GM12875 (cell line): Measurements from ENCODE around the gene BMPR1B.

Experiments used
- H3K4me3 ChIP-seq: one replicate; pipeline ENCODE4 v1.5.1; 2011; ENCODE audit warnings: low read depth, low read length, control low read depth
- TF ChIP-seq, protein P1 (sequence below): IDR thresholded peaks from 2 replicates; pipeline ENCODE4 v1.5.1; 2011; ENCODE audit warnings: low read depth, mild to moderate bottlenecking, control low read depth, inconsistent platforms, low read length, moderate library complexity, borderline replicate concordance; ENCODE audit not compliant: insufficient read depth

BMPR1B gene

DNA sequence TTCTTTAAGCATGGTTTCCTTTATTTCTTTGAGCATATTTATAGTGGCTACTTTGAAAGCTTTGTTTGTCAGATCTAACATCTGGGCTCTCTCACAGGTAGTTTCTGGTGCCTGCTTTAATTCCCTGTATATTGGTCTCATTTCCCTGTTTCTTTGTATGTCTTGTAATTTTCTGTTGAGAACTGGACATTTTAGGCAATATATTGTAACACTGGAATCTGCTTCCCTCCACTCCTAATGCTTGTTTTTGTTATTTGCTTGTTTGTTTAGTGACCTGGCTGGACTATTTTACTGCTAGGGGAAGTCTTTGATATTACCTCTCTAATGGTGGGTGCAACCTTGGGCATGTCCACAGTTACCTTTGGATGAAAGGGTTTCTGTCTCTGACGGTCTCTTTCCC is 25.0 kb downstream of the BMPR1B start:
- TF ChIP-seq, protein P1, sequence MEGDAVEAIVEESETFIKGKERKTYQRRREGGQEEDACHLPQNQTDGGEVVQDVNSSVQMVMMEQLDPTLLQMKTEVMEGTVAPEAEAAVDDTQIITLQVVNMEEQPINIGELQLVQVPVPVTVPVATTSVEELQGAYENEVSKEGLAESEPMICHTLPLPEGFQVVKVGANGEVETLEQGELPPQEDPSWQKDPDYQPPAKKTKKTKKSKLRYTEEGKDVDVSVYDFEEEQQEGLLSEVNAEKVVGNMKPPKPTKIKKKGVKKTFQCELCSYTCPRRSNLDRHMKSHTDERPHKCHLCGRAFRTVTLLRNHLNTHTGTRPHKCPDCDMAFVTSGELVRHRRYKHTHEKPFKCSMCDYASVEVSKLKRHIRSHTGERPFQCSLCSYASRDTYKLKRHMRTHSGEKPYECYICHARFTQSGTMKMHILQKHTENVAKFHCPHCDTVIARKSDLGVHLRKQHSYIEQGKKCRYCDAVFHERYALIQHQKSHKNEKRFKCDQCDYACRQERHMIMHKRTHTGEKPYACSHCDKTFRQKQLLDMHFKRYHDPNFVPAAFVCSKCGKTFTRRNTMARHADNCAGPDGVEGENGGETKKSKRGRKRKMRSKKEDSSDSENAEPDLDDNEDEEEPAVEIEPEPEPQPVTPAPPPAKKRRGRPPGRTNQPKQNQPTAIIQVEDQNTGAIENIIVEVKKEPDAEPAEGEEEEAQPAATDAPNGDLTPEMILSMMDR = no peak
- no peak overlapping the region for H3K4me3 ChIP-seq

GRCh38 chr4:94791701-94792100 is 33.9 kb downstream of the BMPR1B start:
- TF ChIP-seq, protein P1 = no peak
- no peak overlapping the region for H3K4me3 ChIP-seq

- no peak overlapping the region for H3K4me3 ChIP-seq
- TF ChIP-seq, protein P1 = no peak
Observed at GRCh38 chr4:94798808-94799207, 41.1 kb downstream of the BMPR1B start.

GRCh38 chr4:94801016-94801415 is 43.3 kb downstream of the BMPR1B start:
- TF ChIP-seq, protein P1 = no peak
- no peak overlapping the region for H3K4me3 ChIP-seq

GRCh38 chr4:94802091-94802490 is 44.3 kb downstream of the BMPR1B start:
- H3K4me3 ChIP-seq = no peak overlapping the region
- TF ChIP-seq, protein P1 = no peak

DNA sequence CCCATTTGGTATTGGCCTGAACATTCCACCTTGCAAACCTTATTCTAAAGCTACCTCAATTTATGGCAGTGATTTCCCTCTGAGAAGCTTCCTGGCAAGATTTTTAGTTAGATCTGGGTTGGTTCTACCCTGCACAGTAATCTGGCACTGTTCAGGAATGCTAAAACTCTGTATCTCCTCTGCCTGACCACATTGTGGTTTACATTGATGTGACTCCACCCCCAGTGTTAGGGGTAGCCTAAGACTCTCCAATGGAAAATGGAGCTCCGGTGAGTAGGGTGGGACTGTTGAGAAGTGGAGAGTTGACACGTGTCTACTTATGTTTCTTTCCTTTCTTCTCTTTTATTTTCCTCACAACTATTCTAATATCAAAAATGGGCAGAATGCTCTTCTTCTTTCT is 45.4 kb downstream of the BMPR1B start:
- TF ChIP-seq, protein P1 = no peak
- no peak overlapping the region for H3K4me3 ChIP-seq

DNA sequence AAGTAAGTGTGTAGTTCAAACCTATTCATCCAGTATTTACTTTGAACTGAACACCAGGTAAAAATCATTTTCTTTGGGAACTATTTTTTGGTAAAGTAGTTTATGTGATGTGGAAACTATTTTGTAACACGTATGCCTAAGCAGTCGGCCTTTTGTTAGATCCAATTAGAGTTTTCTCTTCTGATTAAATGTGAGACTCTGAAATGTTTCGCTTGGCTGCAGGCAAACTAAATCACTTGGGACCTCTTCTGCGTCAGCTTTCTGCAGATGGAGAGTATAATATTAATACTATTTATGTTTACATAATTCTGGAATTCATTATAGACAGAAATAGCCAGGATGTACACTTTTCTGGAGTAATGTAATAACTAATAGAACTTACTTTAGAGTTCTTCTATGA is 46.9 kb downstream of the BMPR1B start:
- TF ChIP-seq, protein P1 = no peak
- H3K4me3 ChIP-seq = no peak overlapping the region
